ENCODE data around the gene PROX1. TPM values are rescaled to one million over a fixed set of nuclear protein-coding genes. Genes with fewer than 3 reads are reported as not detected.
"Not testable (repeated sequence)": the region's sequence is repeated elsewhere in the genome, so short reads cannot be mapped to it uniquely, and the experiment has no call there.

Gene PROX1
- total and polyA plus RNA-seq, 2 donors from 2014 or later = 0.92 to 6.6 TPM

- H3K27ac ChIP-seq (ENCODE audit: low read depth in 2 of 2, low read length in 2 of 2) = no peak overlapping the region
- FAIRE-seq (no peak), DNase-seq (no peak)
- H3K9ac ChIP-seq (ENCODE audit: low read length in 3 of 3) = no peak overlapping the region
- no peak for TF ChIP-seq CTCF (IDR thresholded peaks at IDR 0.05; ENCODE audit: borderline replicate concordance, extremely low read depth, insufficient read depth)
- no peaks in the 10 kb centered on the region for H3K9me3 ChIP-seq (ENCODE audit: control insufficient read depth in 2 of 3, insufficient read depth in 1 of 3, low read length in 3 of 3)
- H3K4me3 ChIP-seq (ENCODE audit: low read length in 3 of 3) = no peak overlapping the region
- H3K36me3 ChIP-seq (ENCODE audit: control insufficient read depth in 2 of 3, insufficient read depth in 3 of 3, low read length in 3 of 3) = no peaks in the 10 kb centered on the region
- no peaks in the 10 kb centered on the region for H3K27me3 ChIP-seq (ENCODE audit: control insufficient read depth, insufficient read depth, low read length)
- no peaks in the 10 kb centered on the region for H3K4me1 ChIP-seq (ENCODE audit: control insufficient read depth in 2 of 3, insufficient read depth in 2 of 3, low read depth in 1 of 3, low read length in 3 of 3)
- intact Hi-C loops (cut with DNase I) = no loop called here
These were observed 97.6 kb downstream of the PROX1 start for GRCh38 chr1:214085325-214085724.

- TF ChIP-seq CTCF (IDR thresholded peaks at IDR 0.05; ENCODE audit: borderline replicate concordance, extremely low read depth, insufficient read depth) = no peak
- FAIRE-seq = no peak
These were observed 99.2 kb downstream of the PROX1 start for GRCh38 chr1:214086945-214087344.

GRCh38 chr1:214089003-214089402, 101.2 kb downstream of the PROX1 start:
- H3K36me3 ChIP-seq (ENCODE audit: control insufficient read depth in 2 of 3, insufficient read depth in 3 of 3, low read length in 3 of 3); H3K9ac ChIP-seq (ENCODE audit: low read length in 3 of 3); H3K4me3 ChIP-seq (ENCODE audit: low read length in 3 of 3); FAIRE-seq; H3K4me1 ChIP-seq (ENCODE audit: control insufficient read depth in 2 of 3, insufficient read depth in 2 of 3, low read depth in 1 of 3, low read length in 3 of 3); DNase-seq; H3K27ac ChIP-seq (ENCODE audit: low read depth in 2 of 2, low read length in 2 of 2); H3K27me3 ChIP-seq (ENCODE audit: control insufficient read depth, insufficient read depth, low read length); H3K9me3 ChIP-seq (ENCODE audit: control insufficient read depth in 2 of 3, insufficient read depth in 1 of 3, low read length in 3 of 3); intact Hi-C loops (cut with DNase I): not testable (repeated sequence)

More at GRCh38 chr1:214086945-214087344, 99.2 kb downstream of the PROX1 start:
- no peak for DNase-seq
- Histone ChIP-seq H3K9ac (ENCODE audit: low read length in 3 of 3) (no peak overlapping the region), H3K36me3 (ENCODE audit: control insufficient read depth in 2 of 3, insufficient read depth in 3 of 3, low read length in 3 of 3) (no peaks in the 10 kb centered on the region), H3K27me3 (ENCODE audit: control insufficient read depth, insufficient read depth, low read length) (no peaks in the 10 kb centered on the region), H3K27ac (ENCODE audit: low read depth in 2 of 2, low read length in 2 of 2) (no peak overlapping the region), H3K4me1 (ENCODE audit: control insufficient read depth in 2 of 3, insufficient read depth in 2 of 3, low read depth in 1 of 3, low read length in 3 of 3) (no peaks in the 10 kb centered on the region), H3K9me3 (ENCODE audit: control insufficient read depth in 2 of 3, insufficient read depth in 1 of 3, low read length in 3 of 3) (no peaks in the 10 kb centered on the region), H3K4me3 (ENCODE audit: low read length in 3 of 3) (no peak overlapping the region)
- intact Hi-C loops (cut with DNase I) = no loop called here
